ENCODE measurements around the gene PTPRN2. TPM values are rescaled to one million over a fixed set of nuclear protein-coding genes. Genes with fewer than 3 reads are reported as not detected.

The PTPRN2 gene
- total RNA-seq, 2 donors from 2014 or later, result 26.1 to 55.5 TPM

DNA sequence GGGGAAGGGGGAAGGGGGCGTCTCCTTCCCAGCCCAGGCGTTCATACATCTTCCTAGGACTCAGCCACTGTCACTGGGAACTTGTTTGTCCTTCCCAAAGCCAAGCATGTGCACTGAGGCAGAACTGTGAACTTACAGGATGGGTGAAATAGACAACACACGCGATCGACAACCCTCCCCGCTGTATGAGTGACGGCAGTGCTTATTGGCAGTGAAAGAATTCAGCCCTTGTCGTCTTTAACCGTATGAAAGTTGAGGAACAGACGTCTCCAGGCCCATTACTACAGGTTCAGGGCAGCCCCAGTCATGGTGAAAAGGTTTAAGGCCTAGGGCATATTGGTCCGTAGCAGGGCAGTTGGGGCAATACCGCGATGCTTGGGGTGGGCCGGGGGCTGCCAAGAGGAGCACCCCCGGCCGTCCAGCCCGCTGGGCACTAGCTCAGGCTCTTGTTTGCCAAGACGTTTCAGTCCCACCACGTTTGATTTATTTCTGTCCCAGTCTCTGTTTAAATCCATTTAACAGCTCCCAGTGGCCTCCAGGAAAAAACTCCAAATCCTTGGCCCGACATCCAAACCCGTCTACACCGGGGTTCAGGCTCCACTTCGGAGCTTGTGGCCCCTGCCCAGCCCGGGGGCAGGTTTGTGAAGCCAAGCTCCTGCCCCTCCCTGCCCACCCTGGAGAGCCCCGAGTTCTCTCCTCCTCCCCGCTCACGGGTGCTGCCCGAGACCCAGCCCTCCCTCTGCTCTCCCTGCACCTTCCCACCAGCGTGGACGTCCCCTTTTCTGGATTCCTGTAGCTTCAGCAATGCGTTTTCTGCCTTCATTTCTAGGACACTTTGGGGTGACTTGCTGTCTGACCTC lies 1091.0 kb downstream of the PTPRN2 start:
- intact Hi-C loops (cut with DNase I), result no loop called here
- no peak for DNase-seq (ENCODE audit: low spot score)

DNA sequence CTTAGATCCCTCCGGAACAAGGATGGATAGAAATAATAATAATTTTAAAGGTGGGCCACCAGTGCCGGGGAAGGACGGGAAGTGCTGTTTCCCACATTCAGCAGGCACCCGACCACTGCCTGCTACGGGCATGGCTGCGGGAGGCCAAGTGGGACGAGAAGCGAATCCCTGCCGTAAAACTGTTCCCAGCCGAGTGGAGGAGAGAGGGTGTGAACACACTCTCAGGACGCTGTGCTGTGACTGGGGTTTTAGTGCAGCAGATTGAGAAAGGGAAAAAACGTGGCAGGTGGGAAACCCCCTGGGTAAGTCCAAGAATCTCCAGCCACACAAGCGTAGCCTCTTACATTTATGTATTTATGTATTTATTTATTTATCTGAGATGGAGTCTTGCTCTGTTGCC lies 1092.0 kb downstream of the PTPRN2 start:
- WGBS, result 59% methylated on average over 13 of the region's 13 CpGs
- no peak overlapping the region for H3K4me3 ChIP-seq
- H3K9me3 ChIP-seq, result no peaks in the 10 kb centered on the region
- intact Hi-C loops (cut with DNase I), result no loop called here
- no peak for TF ChIP-seq CTCF (IDR thresholded peaks at IDR 0.05)
- TF ChIP-seq POLR2A (IDR thresholded peaks at IDR 0.05), result no peak
- TF ChIP-seq POLR2AphosphoS5 (IDR thresholded peaks at IDR 0.05), result no peak
- no peaks in the 10 kb centered on the region for H3K27me3 ChIP-seq (replicated peaks; ENCODE audit: insufficient read depth)
- no peaks in the 10 kb centered on the region for H3K4me1 ChIP-seq (replicated peaks)
- no peak for DNase-seq (ENCODE audit: low spot score)
- H3K27ac ChIP-seq, result no peak overlapping the region
- H3K36me3 ChIP-seq, result no peaks in the 10 kb centered on the region

More for the DNA sequence above, 1091.0 kb downstream of the PTPRN2 start:
- Histone ChIP-seq H3K9me3 (no peaks in the 10 kb centered on the region), H3K27ac (no peak overlapping the region), H3K4me3 (no peak overlapping the region), H3K27me3 (replicated peaks; ENCODE audit: insufficient read depth) (no peaks in the 10 kb centered on the region), H3K4me1 (replicated peaks) (no peaks in the 10 kb centered on the region), H3K36me3 (no peaks in the 10 kb centered on the region)
- 66% methylated on average over 31 of the region's 31 CpGs for WGBS
- no peak for TF ChIP-seq POLR2A (IDR thresholded peaks at IDR 0.05)
- no peak for TF ChIP-seq CTCF (IDR thresholded peaks at IDR 0.05)
- no peak for TF ChIP-seq POLR2AphosphoS5 (IDR thresholded peaks at IDR 0.05)

GRCh38 chr7:157495177-157495553 lies 1092.5 kb downstream of the PTPRN2 start:
- no peak for TF ChIP-seq POLR2AphosphoS5 (IDR thresholded peaks at IDR 0.05)
- TF ChIP-seq POLR2A (IDR thresholded peaks at IDR 0.05), result no peak
- TF ChIP-seq CTCF (IDR thresholded peaks at IDR 0.05), result no peak
- WGBS, result 63% methylated on average over 2 of the region's 2 CpGs
- Histone ChIP-seq H3K27ac (no peak overlapping the region), H3K9me3 (no peaks in the 10 kb centered on the region), H3K36me3 (no peaks in the 10 kb centered on the region), H3K4me3 (no peak overlapping the region), H3K27me3 (replicated peaks; ENCODE audit: insufficient read depth) (no peaks in the 10 kb centered on the region), H3K4me1 (replicated peaks) (no peaks in the 10 kb centered on the region)
- intact Hi-C loops (cut with DNase I), result no loop called here
- DNase-seq (ENCODE audit: low spot score), result no peak

DNA sequence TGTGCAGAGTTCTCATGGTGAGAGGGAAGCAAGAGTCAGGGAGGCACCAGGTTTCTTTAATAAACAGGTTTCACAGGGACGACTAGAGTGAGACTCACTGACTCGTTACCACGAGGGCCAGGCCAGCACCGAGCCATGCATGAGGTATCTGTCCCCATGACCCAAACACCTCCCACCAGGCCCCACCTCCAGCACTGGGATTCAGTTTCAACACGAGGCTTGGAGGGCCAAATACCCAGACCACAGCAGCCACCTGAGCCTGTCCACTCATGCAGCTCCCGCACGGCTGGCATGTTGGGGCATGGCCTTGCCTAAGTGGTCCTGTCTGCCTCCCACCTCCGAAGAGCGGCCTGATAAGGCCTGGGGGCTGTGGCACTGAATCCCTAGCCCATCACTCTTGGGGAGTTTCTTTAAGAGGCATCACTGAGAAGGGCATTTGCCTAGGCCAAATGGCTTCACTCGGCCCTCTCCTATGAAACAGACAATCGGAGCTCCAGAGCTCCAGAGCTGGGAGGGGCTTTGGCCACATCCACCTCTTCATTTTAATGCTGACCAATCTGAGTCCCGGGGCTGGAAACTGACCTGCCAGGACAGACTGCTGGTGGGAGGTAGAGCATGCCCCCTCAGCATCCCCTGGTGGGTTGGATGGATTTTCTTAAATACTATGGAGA lies 1093.0 kb downstream of the PTPRN2 start:
- no peak overlapping the region for H3K27ac ChIP-seq
- DNase-seq (ENCODE audit: low spot score), result no peak
- H3K4me3 ChIP-seq, result no peak overlapping the region
- 55% methylated on average over 12 of the region's 12 CpGs for WGBS
- intact Hi-C loops (cut with DNase I), result no loop called here
- no peaks in the 10 kb centered on the region for H3K36me3 ChIP-seq
- H3K9me3 ChIP-seq, result no peaks in the 10 kb centered on the region
- no peaks in the 10 kb centered on the region for H3K27me3 ChIP-seq (replicated peaks; ENCODE audit: insufficient read depth)
- TF ChIP-seq CTCF (IDR thresholded peaks at IDR 0.05), result no peak
- TF ChIP-seq POLR2A (IDR thresholded peaks at IDR 0.05), result no peak
- no peak for TF ChIP-seq POLR2AphosphoS5 (IDR thresholded peaks at IDR 0.05)
- no peaks in the 10 kb centered on the region for H3K4me1 ChIP-seq (replicated peaks)
